Tibial artery (tissue), 4 donors: ENCODE results near the gene KIF20B.

Experiments used
- DNase-seq, 2 donors: peaks; one replicate each; pipeline ENCODE4 v3.0.0-alpha.2; 2019
- H3K27ac ChIP-seq, 2 donors: fragments of 200-600 bp; sonication (generic) in 1 of 2; 1 replicate in 1 of 2; 2 replicates in 1 of 2; pipeline ENCODE4 v1.5.1; 2018 to 2019; ENCODE audit warnings: mild to moderate bottlenecking in 1 of 2
- H3K27me3 ChIP-seq, 2 donors: fragments of 200-600 bp; sonication (generic) in 1 of 2; one replicate each; pipeline versions ENCODE4 v1.5.1 to v1.6.0; 2016 to 2019
- H3K36me3 ChIP-seq, 3 donors: fragments of 200-600 bp; sonication (generic) in 2 of 3; one replicate each; pipeline ENCODE4 v1.5.1; 2016 to 2019; ENCODE audit warnings: mild to moderate bottlenecking in 2 of 3
- H3K4me1 ChIP-seq, 4 donors: fragments of 200-600 bp; sonication (generic) in 2 of 4; 1 replicate in 3 of 4; 2 replicates in 1 of 4; pipeline ENCODE4 v1.5.1; 2016 to 2019
- H3K4me3 ChIP-seq, 2 donors: fragments of 200-600 bp; sonication (generic) in 1 of 2; 1 replicate in 1 of 2; 2 replicates in 1 of 2; pipeline ENCODE4 v1.5.1; 2018 to 2019; ENCODE audit warnings: mild to moderate bottlenecking in 2 of 2
- H3K9me3 ChIP-seq, 3 donors: fragments of 200-600 bp; sonication (generic) in 1 of 3; one replicate each; pipeline ENCODE4 v1.5.1; 2016 to 2019
- CTCF ChIP-seq, 2 experiments: fragments of 200-600 bp in 1 of 2; fragments of 450-650 bp in 1 of 2; IDR thresholded peaks; one replicate each; pipeline ENCODE4 v1.5.1; 2017 to 2019; ENCODE audit warnings: antibody characterized with exemption in 2 of 2, mild to moderate bottlenecking in 1 of 2, moderate library complexity in 1 of 2
- intact Hi-C: fragments of 100-400 bp; cut with DNase I; formaldehyde crosslinking; loops from one replicate; pipeline ENCODE4 v1.15.0; 2023; ENCODE audit warnings: low total_unique reads

The KIF20B gene

GRCh38 chr10:89655722-89656121 is 45.7 kb upstream of the KIF20B start:
- Histone ChIP-seq H3K36me3 (no peaks in the 10 kb centered on the region), H3K4me1 (no peaks in the 10 kb centered on the region), H3K4me3 (no peak overlapping the region), H3K27ac (no peak overlapping the region), H3K9me3 (no peaks in the 10 kb centered on the region), H3K27me3 (no peaks in the 10 kb centered on the region)
- intact Hi-C loops, result no loop called here
- no peak for DNase-seq
- TF ChIP-seq CTCF (IDR thresholded peaks at IDR 0.05), result no peak

GRCh38 chr10:89657302-89657701 is 44.1 kb upstream of the KIF20B start:
- no peaks in the 10 kb centered on the region for H3K27me3 ChIP-seq
- intact Hi-C loops, result no loop called here
- H3K4me3 ChIP-seq, result no peak overlapping the region
- H3K36me3 ChIP-seq, result no peaks in the 10 kb centered on the region
- DNase-seq, result no peak
- H3K27ac ChIP-seq, result no peak overlapping the region
- H3K9me3 ChIP-seq, result no peaks in the 10 kb centered on the region
- TF ChIP-seq CTCF (IDR thresholded peaks at IDR 0.05), result no peak
- no peaks in the 10 kb centered on the region for H3K4me1 ChIP-seq

- intact Hi-C loops, result no loop called here
- no peak overlapping the region for H3K27ac ChIP-seq
- H3K4me1 ChIP-seq, result no peaks in the 10 kb centered on the region
- DNase-seq, result no peak
- H3K9me3 ChIP-seq, result no peaks in the 10 kb centered on the region
- no peaks in the 10 kb centered on the region for H3K36me3 ChIP-seq
- no peaks in the 10 kb centered on the region for H3K27me3 ChIP-seq
- H3K4me3 ChIP-seq, result no peak overlapping the region
- no peak for TF ChIP-seq CTCF (IDR thresholded peaks at IDR 0.05)
Observed at GRCh38 chr10:89659143-89660131, 42.0 kb upstream of the KIF20B start.

- no peak for TF ChIP-seq CTCF (IDR thresholded peaks at IDR 0.05)
- Histone ChIP-seq H3K36me3 (no peaks in the 10 kb centered on the region), H3K4me1 (no peaks in the 10 kb centered on the region), H3K27me3 (no peaks in the 10 kb centered on the region), H3K9me3 (no peaks in the 10 kb centered on the region), H3K4me3 (no peak overlapping the region), H3K27ac (no peak overlapping the region)
- DNase-seq, result no peak
- intact Hi-C loops, result no loop called here
Observed at GRCh38 chr10:89662596-89662995, 38.8 kb upstream of the KIF20B start.

GRCh38 chr10:89663144-89663543 is 38.2 kb upstream of the KIF20B start:
- H3K27ac ChIP-seq, result no peak overlapping the region
- no peak overlapping the region for H3K4me3 ChIP-seq
- no peaks in the 10 kb centered on the region for H3K27me3 ChIP-seq
- H3K4me1 ChIP-seq, result no peaks in the 10 kb centered on the region
- DNase-seq, result no peak
- no peaks in the 10 kb centered on the region for H3K9me3 ChIP-seq
- no peak for TF ChIP-seq CTCF (IDR thresholded peaks at IDR 0.05)
- intact Hi-C loops, result no loop called here
- no peaks in the 10 kb centered on the region for H3K36me3 ChIP-seq
